ENCODE data around the gene RHBDD1. TPM values are rescaled to one million over a fixed set of nuclear protein-coding genes. Genes with fewer than 3 reads are reported as not detected.

RHBDD1 gene
- total RNA-seq, 1 donor: 92.2 TPM

DNA sequence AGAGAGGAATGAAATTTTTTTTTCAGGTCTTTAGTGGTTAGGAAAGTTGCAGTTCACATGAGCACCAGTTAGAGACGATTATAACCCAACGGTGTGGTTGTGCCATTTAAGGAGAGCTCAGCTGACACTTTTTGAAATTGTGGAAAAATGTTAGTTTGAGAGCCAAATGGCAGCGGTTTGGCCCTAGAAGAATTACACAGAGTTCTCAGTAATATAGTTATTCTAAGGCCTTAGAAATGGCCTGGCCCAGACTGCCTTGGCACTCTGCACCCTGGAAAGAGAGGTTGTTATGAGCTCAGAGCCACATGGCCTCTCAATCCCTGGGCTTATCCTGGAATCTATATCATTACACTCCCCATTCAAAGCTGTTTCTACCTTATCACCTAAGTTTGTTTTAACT lies 117.4 kb downstream of the RHBDD1 start:
- Histone ChIP-seq H3K27me3 (ENCODE audit: insufficient read depth, low read length) (no peaks in the 10 kb centered on the region), H3K4me3 (ENCODE audit: low read length) (no peak overlapping the region)

DNA sequence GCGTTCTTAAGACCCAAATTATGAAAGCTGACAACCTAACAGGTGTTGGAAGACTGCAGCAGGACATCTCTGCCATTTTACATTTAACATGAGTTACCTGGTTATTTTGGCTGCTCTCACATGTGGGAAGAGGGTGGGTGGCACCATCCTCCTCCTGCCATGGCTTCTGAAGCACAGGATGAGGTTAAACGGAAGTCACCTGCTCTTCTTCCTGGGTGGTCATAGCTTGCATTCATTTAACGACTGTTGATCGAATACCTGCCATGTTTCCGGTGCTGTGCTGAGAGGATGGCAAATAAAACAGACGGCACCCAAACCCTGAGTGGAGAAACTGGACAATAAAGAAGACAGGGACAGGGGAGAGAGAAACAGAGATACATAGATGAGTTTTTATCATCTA lies 118.0 kb downstream of the RHBDD1 start:
- H3K9me3 ChIP-seq (ENCODE audit: low read depth, low read length): no peaks in the 10 kb centered on the region
- H3K4me1 ChIP-seq (ENCODE audit: insufficient read depth, low read length): peaks cover 6% of the 10 kb centered on the region
- no peaks in the 10 kb centered on the region for H3K27me3 ChIP-seq (ENCODE audit: insufficient read depth, low read length)
- H3K4me3 ChIP-seq (ENCODE audit: low read length): no peak overlapping the region

More for the DNA sequence above, 117.4 kb downstream of the RHBDD1 start:
- Histone ChIP-seq H3K9me3 (ENCODE audit: low read depth, low read length) (no peaks in the 10 kb centered on the region), H3K4me1 (ENCODE audit: insufficient read depth, low read length) (peaks cover 6% of the 10 kb centered on the region)

DNA sequence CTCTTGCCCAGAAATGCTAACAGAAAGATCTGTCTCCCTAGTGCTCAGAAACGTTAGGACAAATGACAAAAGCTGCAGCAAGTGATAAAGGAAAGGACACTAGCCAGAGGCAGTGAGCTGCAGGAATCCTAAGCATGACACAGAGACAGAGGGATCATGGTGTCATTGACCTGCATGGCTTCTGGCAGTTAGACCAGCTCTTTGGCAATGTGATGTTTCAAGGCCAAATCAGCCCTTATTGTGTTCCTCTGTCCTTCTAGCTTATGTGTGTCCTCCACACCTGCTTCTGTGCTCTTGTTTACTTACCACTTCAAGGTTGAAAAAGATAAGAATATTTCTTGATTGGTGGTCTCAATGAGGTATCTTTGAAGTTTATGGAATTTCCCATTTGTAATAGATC lies 120.8 kb downstream of the RHBDD1 start:
- no peak overlapping the region for H3K4me3 ChIP-seq (ENCODE audit: low read length)
- H3K4me1 ChIP-seq (ENCODE audit: insufficient read depth, low read length): peaks cover 6% of the 10 kb centered on the region
- H3K27me3 ChIP-seq (ENCODE audit: insufficient read depth, low read length): no peaks in the 10 kb centered on the region
- no peaks in the 10 kb centered on the region for H3K9me3 ChIP-seq (ENCODE audit: low read depth, low read length)

DNA sequence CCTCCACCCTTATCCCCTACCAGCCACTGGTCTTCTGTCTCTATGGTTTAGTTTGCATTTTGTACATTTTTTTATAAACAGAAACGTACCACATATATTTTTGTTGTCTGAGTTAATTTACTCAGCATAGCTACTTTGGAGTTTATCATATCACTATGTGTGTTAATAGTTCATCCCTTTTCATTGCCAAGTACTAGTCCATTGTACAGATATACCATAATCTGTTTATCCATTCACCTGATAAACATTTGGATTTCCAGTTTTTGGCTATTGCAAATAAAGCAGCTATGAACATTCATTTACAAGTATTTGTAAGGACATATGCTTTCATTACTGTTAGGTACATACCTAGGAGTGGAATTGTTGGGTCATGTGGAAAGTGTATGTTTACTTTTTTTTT lies 123.6 kb downstream of the RHBDD1 start:
- Histone ChIP-seq H3K4me3 (ENCODE audit: low read length) (no peak overlapping the region), H3K27me3 (ENCODE audit: insufficient read depth, low read length) (no peaks in the 10 kb centered on the region), H3K4me1 (ENCODE audit: insufficient read depth, low read length) (no peaks in the 10 kb centered on the region), H3K9me3 (ENCODE audit: low read depth, low read length) (no peaks in the 10 kb centered on the region)

DNA sequence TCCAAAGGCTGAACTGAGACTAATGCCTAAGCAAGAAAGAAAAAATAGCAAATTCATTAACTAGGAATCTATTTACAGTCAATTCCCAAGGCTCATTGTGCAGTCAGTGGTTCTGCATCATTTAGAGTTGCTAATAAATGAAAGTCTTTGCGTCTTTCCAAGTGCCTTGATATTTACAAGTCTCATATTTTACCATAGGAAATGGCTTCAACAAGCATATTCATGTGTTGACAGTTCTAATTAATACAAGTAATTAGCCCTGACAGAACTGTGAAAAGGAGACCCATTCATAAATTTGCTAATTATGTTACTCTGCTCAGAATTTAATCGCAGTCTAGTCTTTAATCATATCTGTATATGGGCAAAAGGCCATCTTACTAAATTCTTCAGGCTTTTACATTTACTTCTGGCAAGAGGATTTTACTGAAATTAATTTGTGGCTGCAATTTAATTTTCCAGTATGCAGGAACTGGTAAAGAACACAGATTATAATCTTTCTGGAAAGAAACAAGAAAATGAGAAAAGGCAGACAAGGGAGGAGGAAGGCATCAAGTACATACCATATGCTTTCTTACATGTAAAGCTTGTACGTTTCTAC lies 126.4 kb downstream of the RHBDD1 start:
- Histone ChIP-seq H3K4me1 (ENCODE audit: insufficient read depth, low read length) (no peaks in the 10 kb centered on the region), H3K27me3 (ENCODE audit: insufficient read depth, low read length) (no peaks in the 10 kb centered on the region), H3K4me3 (ENCODE audit: low read length) (no peak overlapping the region), H3K9me3 (ENCODE audit: low read depth, low read length) (no peaks in the 10 kb centered on the region)

DNA sequence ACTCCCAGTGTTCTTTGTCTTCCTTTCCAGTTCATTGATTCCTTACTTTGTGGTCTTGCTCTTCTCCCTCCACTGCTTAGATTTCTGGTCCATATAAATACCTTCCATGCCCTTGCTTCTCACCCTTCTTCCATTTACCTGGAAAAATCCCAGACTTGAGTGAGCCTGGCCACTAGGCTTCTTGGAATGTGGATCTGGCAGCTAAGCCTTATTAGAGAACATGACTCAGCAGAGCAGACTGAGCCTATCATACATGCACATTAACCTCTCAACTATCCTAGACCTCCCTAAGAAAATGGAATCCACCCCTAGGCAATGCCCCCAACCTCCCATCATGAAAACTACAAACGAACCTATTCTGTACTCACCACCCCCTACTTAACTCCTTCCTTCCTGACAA lies 127.7 kb downstream of the RHBDD1 start:
- Histone ChIP-seq H3K9me3 (ENCODE audit: low read depth, low read length) (no peaks in the 10 kb centered on the region), H3K27me3 (ENCODE audit: insufficient read depth, low read length) (no peaks in the 10 kb centered on the region), H3K4me1 (ENCODE audit: insufficient read depth, low read length) (no peaks in the 10 kb centered on the region), H3K4me3 (ENCODE audit: low read length) (no peak overlapping the region)

DNA sequence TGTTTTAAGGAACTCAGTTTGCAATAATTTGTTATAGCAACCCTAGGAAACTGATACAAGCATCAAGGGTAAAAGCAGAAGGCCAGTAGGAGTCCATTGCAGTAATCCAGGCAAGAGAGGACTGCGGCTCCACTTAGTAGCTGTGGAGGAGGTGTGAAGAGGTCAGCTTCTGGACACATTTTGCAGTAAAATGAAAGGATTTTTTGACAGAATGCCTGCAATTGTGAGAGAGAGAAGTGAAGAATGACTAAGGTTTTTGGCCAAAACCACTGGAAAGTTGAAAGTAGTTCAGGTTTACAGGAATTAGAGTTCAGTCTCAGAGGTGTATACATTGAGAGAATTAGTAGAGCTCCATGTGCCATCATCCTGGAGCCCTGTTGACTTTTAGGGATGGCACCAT lies 129.5 kb downstream of the RHBDD1 start:
- no peak overlapping the region for H3K4me3 ChIP-seq (ENCODE audit: low read length)
- H3K27me3 ChIP-seq (ENCODE audit: insufficient read depth, low read length): no peaks in the 10 kb centered on the region
- no peaks in the 10 kb centered on the region for H3K9me3 ChIP-seq (ENCODE audit: low read depth, low read length)
- H3K4me1 ChIP-seq (ENCODE audit: insufficient read depth, low read length): peaks cover 2% of the 10 kb centered on the region

DNA sequence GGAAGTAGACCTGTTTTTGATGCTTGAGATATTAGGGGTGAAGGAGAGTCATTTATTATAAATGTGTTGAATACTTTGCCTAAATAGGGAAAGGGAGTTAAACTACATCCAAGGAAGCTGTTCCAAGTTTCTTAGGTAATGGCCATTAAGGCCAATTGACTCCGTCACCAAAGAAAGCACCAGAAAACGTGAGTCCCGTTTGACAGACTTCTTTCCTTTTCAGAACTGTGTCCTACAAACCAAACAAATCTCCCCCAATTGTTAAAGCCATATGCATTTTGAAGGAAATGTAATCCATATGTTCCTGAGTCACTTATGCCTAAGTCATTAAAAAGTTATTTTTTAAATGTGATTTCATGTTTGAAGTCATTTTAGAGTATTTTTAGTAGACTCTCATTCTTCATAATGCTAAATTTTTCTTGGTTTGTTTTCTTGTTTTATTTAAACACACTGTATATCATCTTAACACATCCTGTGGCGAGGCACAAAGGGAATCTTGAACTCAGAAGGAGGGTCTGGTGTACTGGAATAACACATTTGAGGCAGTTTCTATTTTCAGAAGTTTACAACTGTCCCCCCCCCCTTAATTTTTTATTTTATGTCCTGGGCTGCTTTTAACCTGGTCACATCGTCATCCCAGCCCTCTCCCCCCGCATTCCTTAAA lies 133.7 kb downstream of the RHBDD1 start:
- Histone ChIP-seq H3K9me3 (ENCODE audit: low read depth, low read length) (no peaks in the 10 kb centered on the region), H3K4me1 (ENCODE audit: insufficient read depth, low read length) (peaks cover 9% of the 10 kb centered on the region), H3K27me3 (ENCODE audit: insufficient read depth, low read length) (no peaks in the 10 kb centered on the region), H3K4me3 (ENCODE audit: low read length) (no peak overlapping the region)

DNA sequence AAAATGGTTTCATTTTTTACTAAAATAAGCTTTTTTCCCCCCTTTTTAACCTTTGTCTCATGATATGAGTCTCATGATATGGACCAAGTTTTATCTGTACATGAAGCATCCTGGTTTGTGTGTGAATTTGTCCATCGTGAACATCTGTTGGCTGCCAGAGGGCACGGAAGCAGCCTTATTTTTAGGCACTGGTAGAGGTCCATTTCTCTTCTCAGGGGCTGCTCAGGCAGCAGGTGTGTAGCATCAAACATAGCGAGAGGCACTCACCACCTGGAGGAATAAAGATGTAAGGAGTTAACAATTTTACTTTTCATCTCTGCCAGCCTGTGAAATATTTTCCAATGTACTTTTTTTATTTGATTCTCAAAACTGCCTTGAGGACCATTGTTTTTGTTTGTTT lies 134.5 kb downstream of the RHBDD1 start:
- Histone ChIP-seq H3K4me3 (ENCODE audit: low read length) (no peak overlapping the region), H3K27me3 (ENCODE audit: insufficient read depth, low read length) (no peaks in the 10 kb centered on the region), H3K4me1 (ENCODE audit: insufficient read depth, low read length) (peaks cover 9% of the 10 kb centered on the region), H3K9me3 (ENCODE audit: low read depth, low read length) (no peaks in the 10 kb centered on the region)

DNA sequence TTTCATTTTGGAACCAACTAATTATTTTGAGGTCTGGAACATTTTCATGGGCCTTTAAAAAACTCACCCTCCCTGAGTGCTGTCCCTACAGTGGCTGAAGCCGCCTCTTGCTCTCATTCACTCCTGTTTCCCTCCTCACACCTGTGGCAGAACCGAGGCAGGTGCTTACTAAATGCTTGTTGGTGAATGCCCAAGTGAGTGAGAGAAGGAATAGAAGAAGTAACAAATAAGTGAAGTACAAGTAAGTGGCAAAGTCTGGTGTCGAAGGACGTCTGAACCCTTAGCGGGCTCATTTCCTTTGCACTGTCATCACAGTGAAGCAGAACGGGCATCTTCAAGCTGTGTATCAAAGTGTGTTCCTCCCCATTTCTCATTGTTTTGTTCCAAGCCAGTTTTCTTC lies 135.2 kb downstream of the RHBDD1 start:
- Histone ChIP-seq H3K4me1 (ENCODE audit: insufficient read depth, low read length) (peaks cover 9% of the 10 kb centered on the region), H3K9me3 (ENCODE audit: low read depth, low read length) (no peaks in the 10 kb centered on the region), H3K27me3 (ENCODE audit: insufficient read depth, low read length) (no peaks in the 10 kb centered on the region), H3K4me3 (ENCODE audit: low read length) (no peak overlapping the region)

DNA sequence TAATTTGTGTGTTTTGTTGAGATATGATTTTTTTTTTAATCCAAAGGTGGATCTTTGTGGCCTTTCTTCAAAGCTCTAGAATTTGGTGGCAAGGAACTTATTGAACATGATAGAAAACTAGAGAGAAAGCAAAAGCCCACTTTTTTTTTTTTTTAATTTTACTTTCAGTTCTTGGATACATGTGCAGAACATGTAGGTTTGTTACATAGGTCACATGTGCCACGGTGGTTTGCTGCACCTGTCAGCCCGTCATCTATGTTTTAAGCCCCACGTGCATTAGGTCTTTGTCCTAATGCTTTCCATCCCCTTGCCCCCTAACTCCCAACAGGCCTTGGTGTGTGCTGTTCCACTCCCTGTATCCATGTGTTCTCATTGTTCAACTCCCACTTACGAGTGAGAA lies 135.9 kb downstream of the RHBDD1 start:
- H3K4me3 ChIP-seq (ENCODE audit: low read length): no peak overlapping the region
- H3K9me3 ChIP-seq (ENCODE audit: low read depth, low read length): no peaks in the 10 kb centered on the region
- H3K27me3 ChIP-seq (ENCODE audit: insufficient read depth, low read length): no peaks in the 10 kb centered on the region
- H3K4me1 ChIP-seq (ENCODE audit: insufficient read depth, low read length): peaks cover 9% of the 10 kb centered on the region

DNA sequence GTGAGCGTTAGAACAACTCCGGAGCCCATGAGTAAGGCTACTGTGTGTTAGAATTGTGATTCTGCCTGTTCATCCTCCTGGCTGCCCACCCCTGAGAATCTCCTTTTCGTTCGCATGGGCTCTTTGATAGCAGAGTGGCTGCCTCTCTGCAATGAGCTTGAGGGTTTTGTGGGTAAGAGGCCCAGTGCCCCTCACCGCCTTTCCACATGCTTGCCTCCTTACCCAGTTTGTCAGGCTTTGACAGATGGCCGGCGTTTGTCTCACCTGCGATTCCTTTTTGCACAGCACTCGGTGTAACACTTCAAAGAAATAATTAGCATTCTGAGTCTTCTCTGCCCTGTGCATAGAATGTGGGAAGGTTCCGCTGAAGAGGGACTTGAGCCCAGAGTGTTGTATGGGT lies 138.0 kb downstream of the RHBDD1 start:
- H3K27me3 ChIP-seq (ENCODE audit: insufficient read depth, low read length): no peaks in the 10 kb centered on the region
- no peak overlapping the region for H3K4me3 ChIP-seq (ENCODE audit: low read length)
- peaks cover 9% of the 10 kb centered on the region for H3K4me1 ChIP-seq (ENCODE audit: insufficient read depth, low read length)
- H3K9me3 ChIP-seq (ENCODE audit: low read depth, low read length): no peaks in the 10 kb centered on the region

DNA sequence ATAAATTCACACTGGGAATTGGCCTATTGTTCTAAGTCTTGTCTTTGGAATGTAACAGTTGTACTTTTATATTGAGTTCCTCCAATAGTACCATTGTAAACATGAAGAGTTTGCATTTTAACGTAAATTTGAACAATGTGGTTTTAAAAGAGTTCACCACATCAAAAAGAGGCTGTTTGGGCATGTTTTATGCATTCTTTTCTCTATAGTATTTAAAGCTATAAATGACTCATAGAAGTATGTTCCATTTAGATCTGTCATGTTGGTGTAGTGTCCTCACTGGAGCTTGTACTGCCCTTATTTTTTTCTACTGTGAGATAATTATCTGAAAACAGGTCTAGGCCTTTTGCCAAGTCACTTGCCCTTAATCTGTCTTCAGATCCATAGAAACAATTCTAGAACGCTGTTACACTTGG lies 141.9 kb downstream of the RHBDD1 start:
- no peak overlapping the region for H3K4me3 ChIP-seq (ENCODE audit: low read length)
- H3K9me3 ChIP-seq (ENCODE audit: low read depth, low read length): no peaks in the 10 kb centered on the region
- no peaks in the 10 kb centered on the region for H3K27me3 ChIP-seq (ENCODE audit: insufficient read depth, low read length)
- H3K4me1 ChIP-seq (ENCODE audit: insufficient read depth, low read length): no peaks in the 10 kb centered on the region

DNA sequence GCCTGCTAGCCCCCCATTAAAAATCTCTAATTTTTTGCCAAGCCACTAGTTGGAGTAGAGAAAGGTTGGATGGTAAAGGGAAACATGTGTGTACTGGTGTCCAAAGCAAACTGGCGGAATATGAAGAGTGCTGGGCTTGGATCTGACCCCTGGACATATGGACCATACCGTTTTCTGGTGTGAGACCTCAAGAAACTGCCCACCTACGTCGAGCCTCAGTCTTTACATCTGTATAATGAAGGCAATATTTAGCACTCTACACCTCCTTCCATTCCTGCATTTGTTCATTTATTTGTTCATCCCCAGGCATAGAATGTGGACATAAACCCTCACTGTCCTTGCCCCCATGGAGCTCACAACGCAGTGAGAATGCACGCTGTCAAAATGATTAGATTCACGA lies 142.4 kb downstream of the RHBDD1 start:
- no peaks in the 10 kb centered on the region for H3K9me3 ChIP-seq (ENCODE audit: low read depth, low read length)
- no peaks in the 10 kb centered on the region for H3K4me1 ChIP-seq (ENCODE audit: insufficient read depth, low read length)
- H3K4me3 ChIP-seq (ENCODE audit: low read length): no peak overlapping the region

DNA sequence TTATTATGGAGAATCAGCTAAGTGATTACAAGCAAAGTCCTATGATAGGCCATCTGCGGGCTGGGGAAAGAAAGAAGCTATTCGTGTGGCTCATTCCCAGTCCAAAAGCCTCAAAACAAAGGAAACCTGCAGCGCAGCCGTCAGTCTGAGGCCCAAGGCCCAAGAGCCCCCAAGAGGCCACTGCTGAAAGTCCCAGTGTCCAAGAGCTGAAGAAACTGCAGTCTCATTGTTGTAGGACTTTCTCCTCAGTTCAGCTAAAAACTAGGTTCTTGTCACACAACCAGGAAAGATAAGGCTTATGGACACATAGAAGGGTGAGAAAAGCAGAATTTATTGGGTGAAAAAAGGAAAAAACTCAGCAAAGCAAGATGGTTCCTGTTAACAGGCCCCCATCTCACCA lies 143.2 kb downstream of the RHBDD1 start:
- H3K9me3 ChIP-seq (ENCODE audit: low read depth, low read length): no peaks in the 10 kb centered on the region
- H3K27me3 ChIP-seq (ENCODE audit: insufficient read depth, low read length): no peaks in the 10 kb centered on the region
- H3K4me3 ChIP-seq (ENCODE audit: low read length): no peak overlapping the region
- H3K4me1 ChIP-seq (ENCODE audit: insufficient read depth, low read length): peaks cover 2% of the 10 kb centered on the region

More for the DNA sequence above, 142.4 kb downstream of the RHBDD1 start:
- no peaks in the 10 kb centered on the region for H3K27me3 ChIP-seq (ENCODE audit: insufficient read depth, low read length)

DNA sequence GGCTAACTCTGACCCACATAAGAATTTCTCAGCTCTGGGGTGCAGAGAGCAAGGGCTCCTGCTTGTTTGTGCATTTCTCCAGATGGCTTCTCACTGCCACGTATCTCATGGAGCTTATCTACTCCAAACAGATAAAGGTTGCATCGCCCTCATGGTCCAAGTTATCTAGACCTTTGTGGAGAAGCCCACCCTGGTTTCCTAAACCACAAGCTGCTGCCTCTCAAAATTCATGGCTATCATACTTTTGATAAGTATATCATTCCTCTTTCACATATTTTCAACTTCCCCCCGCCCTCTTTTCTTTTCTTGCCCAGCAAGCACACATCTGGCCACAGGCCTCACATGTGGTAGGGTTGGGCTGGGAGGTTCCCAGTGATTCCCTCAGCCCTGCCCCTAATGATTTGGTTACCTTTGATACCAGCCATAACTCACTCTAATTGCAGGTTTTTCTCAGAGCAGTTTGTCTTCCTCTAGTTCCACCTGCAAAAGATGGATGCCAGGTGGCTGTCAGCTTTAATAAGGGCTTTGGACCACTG lies 146.0 kb downstream of the RHBDD1 start:
- peaks cover 12% of the 10 kb centered on the region for H3K4me1 ChIP-seq (ENCODE audit: insufficient read depth, low read length)
- no peaks in the 10 kb centered on the region for H3K27me3 ChIP-seq (ENCODE audit: insufficient read depth, low read length)
- H3K9me3 ChIP-seq (ENCODE audit: low read depth, low read length): no peaks in the 10 kb centered on the region
- no peak overlapping the region for H3K4me3 ChIP-seq (ENCODE audit: low read length)

Data from mononuclear cell (primary cell).